ENCODE measurements around the gene PTGR3. TPM values are rescaled to one million over a fixed set of nuclear protein-coding genes. Genes with fewer than 3 reads are reported as not detected.

Gene PTGR3
- total RNA-seq, 4 donors from 2014 or later, result 9.6 to 27.5 (median 20.1) TPM

DNA sequence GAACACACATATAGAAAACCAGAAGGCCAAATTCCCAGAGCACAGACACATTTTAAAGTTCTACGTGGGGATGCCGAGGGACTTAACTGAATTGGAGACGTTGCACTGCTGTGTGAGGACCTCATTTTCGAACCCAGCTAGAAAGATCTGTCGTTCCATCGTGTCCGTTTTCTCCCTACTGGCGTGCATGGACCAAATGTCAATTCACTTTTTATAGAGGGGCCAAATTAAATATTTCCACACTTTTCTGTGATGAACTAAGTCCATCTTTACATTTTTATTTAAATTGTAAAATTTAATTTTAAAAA lies 966 bp upstream of the PTGR3 start:
- intact Hi-C loops (cut with DNase I), result loop anchor here (5.0 to 10.0 kb wide), 2 partner anchors 37 to 265 kb away; no protein-coding TSS in a partner anchor
- Histone ChIP-seq H3K9me3 (no peaks in the 10 kb centered on the region), H3K4me1 (peaks cover 45 to 67% (median 63%) of the 10 kb centered on the region in 4 donors), H3K36me3 (no peaks in the 10 kb centered on the region), H3K4me3 (peak overlapping the region; percentile 96 to 99 (median 97)), H3K27me3 (no peaks in the 10 kb centered on the region), H3K27ac (replicated peaks in 1 of 4) (peak overlapping the region; percentile 97 to 100 (median 98))
- no peak for TF ChIP-seq POLR2AphosphoS5 (IDR thresholded peaks at IDR 0.05)
- TF ChIP-seq POLR2A (IDR thresholded peaks at IDR 0.05; ENCODE audit: low read depth), result no peak
- TF ChIP-seq CTCF (IDR thresholded peaks at IDR 0.05), result no peak
- no peak for TF ChIP-seq EP300 (IDR thresholded peaks at IDR 0.05)
- WGBS, result under 1% methylated on average over 8 of the region's 8 CpGs
- DNase-seq (ENCODE audit: extremely low spot score), result no peak

DNA sequence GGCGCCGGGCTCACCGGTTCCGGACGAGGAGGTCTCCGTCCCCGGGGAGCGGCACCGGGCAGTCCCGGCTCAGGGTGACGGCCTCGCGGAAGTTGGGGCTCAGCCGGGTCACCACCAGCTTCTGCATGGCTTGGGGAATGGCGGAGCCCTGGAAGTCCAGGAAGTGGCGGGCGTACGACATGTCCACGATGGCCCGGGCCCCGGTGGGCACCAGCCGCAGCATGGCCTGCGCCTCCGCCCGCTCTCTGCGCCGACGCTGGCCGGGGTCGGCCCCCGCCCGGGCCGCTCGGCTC lies 157 bp downstream of the PTGR3 start:
- Histone ChIP-seq H3K4me1 (peaks cover 49 to 67% (median 63%) of the 10 kb centered on the region in 4 donors), H3K36me3 (no peaks in the 10 kb centered on the region), H3K4me3 (peak overlapping the region; percentile 96 to 99 (median 97)), H3K27me3 (no peaks in the 10 kb centered on the region), H3K9me3 (no peaks in the 10 kb centered on the region), H3K27ac (replicated peaks in 1 of 4) (peak overlapping the region; percentile 97 to 100 (median 98))
- no CpG with 5 or more reads among the region's 34 CpGs for WGBS
- peak; percentile 91 for DNase-seq (ENCODE audit: extremely low spot score)
- TF ChIP-seq POLR2A (IDR thresholded peaks at IDR 0.05; ENCODE audit: low read depth) (no peak), POLR2AphosphoS5 (IDR thresholded peaks at IDR 0.05) (peak in 1 of 2 donors; percentile 46)
- intact Hi-C loops (cut with DNase I), result loop anchor here (10.0 kb wide), 1 partner anchor 266 kb away; no protein-coding TSS in a partner anchor

DNA sequence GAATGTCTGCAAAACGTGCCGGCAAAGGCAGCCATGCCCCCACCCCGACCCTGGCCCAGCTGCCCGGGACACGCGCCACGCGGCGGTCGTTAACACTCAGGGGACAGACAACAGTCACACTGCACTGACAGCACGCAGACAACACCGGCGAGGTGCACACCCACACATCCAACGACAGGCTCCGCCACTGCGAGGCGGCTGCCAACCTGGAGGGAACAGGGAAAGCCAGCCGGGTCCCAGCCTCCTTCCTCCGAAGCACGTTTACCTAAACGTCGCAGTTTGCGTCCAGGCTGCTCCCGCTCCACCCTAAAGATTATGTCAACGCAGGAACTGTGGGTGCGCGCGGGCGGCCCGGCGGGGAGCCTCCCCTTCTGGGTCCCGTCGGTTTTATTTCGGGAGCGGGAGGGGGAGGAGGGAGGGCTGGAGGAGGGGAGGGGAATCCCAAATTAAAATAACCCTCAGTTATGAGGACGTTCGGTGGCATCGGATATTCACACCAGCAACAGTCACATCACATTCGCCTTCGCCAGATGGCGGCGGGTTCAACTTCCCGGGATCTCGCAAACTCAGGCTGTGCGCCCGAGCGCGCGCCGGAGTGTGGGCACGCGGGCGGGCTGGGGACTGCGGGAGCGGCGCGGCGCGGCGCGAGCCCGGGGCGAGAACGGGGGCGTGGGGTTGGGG lies 644 bp downstream of the PTGR3 start:
- H3K27me3 ChIP-seq, result no peaks in the 10 kb centered on the region
- no peaks in the 10 kb centered on the region for H3K36me3 ChIP-seq
- no peaks in the 10 kb centered on the region for H3K9me3 ChIP-seq
- TF ChIP-seq POLR2AphosphoS5 (IDR thresholded peaks at IDR 0.05), result peak in 1 of 2 donors; percentile 26
- no peak for TF ChIP-seq EP300 (IDR thresholded peaks at IDR 0.05)
- no peak for TF ChIP-seq CTCF (IDR thresholded peaks at IDR 0.05)
- peak overlapping the region; percentile 96 to 99 (median 97) for H3K4me3 ChIP-seq
- H3K27ac ChIP-seq (replicated peaks in 1 of 4), result peak overlapping the region; percentile 97 to 100 (median 98)
- intact Hi-C loops (cut with DNase I), result loop anchor here (10.0 kb wide), 1 partner anchor 267 kb away; no protein-coding TSS in a partner anchor
- DNase-seq (ENCODE audit: extremely low spot score), result peak; percentile 92
- WGBS, result 0% methylated on average over 16 of the region's 65 CpGs
- peaks cover 50 to 67% (median 63%) of the 10 kb centered on the region in 4 donors for H3K4me1 ChIP-seq

GRCh38 chr18:75207310-75208154 lies 1.4 kb downstream of the PTGR3 start:
- H3K9me3 ChIP-seq, result no peaks in the 10 kb centered on the region
- H3K4me3 ChIP-seq, result peak overlapping the region; percentile 96 to 99 (median 97)
- intact Hi-C loops (cut with DNase I), result loop anchor here (10.0 kb wide), 1 partner anchor 267 kb away; no protein-coding TSS in a partner anchor
- DNase-seq (ENCODE audit: extremely low spot score), result peak; percentile 90
- TF ChIP-seq POLR2AphosphoS5 (IDR thresholded peaks at IDR 0.05) (peak in 1 of 2 donors; percentile 16), POLR2A (IDR thresholded peaks at IDR 0.05; ENCODE audit: low read depth) (no peak), EP300 (IDR thresholded peaks at IDR 0.05) (peak; percentile 7), CTCF (IDR thresholded peaks at IDR 0.05) (no peak)
- H3K27me3 ChIP-seq, result no peaks in the 10 kb centered on the region
- no peaks in the 10 kb centered on the region for H3K36me3 ChIP-seq
- 12% methylated on average over 16 of the region's 26 CpGs for WGBS
- peaks cover 45 to 67% (median 63%) of the 10 kb centered on the region in 4 donors for H3K4me1 ChIP-seq
- peak overlapping the region; percentile 97 to 100 (median 98) for H3K27ac ChIP-seq (replicated peaks in 1 of 4)

Measured in esophagus muscularis mucosa (tissue), 4 donors.